T-helper 9 cell (primary cell): ENCODE results near the gene TULP4.
"Not testable (repeated sequence)": the region's sequence is repeated elsewhere in the genome, so short reads cannot be mapped to it uniquely, and the experiment has no call there.

ENCODE experiments used
- DNase-seq: peaks from one replicate; pipeline ENCODE4 v3.0.0-alpha.2; 2020
- total RNA-seq, 2 donors: gene quantifications; one replicate each; lab custom pipeline; 2026; lab: John Stamatoyannopoulos, UW

TULP4 gene
- 112 to 125 reads per million in 2 donors for total RNA-seq

DNA sequence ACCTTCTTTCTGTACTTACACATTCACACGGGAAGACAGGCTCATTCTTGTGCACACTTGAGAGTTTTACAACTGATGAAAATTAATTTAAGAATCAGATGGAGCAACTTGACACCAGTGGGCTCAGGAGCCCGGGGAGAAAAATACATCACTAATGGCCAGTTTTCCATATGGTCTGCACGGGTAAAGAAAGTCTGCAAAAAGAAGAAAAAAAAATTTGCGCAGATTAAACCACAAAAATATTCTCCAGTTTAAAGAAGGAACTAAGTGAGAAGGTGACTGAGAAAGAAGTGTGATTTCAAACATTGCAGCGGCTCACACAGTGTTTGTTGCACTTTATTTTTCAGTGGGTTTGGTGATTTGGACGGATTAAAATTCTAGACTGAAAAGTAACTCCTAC, at the start of gene TULP4:
TULP4 (plus strand) TSS at position 301 of the 400 bp plus-strand sequence. CDS start 1,552 bp downstream, outside the sequence.
- DNase-seq, result no peak

GRCh38 chr6:158262755-158263154, 49.5 kb upstream of the TULP4 start:
- no peak for DNase-seq

- no peak for DNase-seq
Measured at GRCh38 chr6:158264180-158264579, 48.1 kb upstream of the TULP4 start.

- DNase-seq, result no peak
Measured at GRCh38 chr6:158266131-158266530, 46.1 kb upstream of the TULP4 start.

DNA sequence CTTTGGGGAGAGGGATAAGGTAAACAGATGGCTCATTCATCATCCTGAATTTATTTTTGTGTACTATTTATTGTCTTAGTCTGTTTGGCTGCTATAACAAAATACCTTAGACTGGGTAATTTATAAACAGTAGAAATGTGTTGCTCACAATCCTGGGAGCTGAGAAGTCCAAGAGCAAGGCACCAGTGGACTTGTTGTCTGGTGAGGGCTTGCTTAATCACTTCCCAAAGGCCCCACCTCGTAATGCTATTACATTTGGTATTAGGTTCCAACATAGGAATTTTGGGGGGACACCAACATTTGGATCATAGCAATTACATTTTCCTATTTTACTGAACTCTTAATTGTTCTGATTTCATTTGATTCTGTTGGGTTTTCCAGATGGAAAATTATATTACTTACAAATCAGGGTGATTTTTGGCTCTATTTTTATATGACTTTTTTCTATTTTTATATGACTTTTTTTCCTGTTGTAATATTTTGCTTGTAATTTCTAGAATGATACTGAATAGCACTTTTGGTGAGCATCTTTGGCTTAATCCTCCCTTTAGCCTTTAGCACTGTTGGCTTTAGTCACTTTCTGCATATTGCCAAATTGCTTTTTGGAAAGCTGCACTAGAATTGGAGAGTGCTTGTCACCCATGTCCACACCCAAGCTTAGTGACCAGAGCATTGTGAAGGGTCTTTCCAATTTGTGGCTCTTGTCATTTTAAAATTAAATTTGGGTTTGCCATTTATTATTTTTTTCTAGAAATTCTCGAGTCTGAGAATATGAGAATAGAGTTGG, 43.7 kb upstream of the TULP4 start:
- DNase-seq, result no peak

GRCh38 chr6:158269657-158270056, 42.6 kb upstream of the TULP4 start:
- DNase-seq, result no peak

DNA sequence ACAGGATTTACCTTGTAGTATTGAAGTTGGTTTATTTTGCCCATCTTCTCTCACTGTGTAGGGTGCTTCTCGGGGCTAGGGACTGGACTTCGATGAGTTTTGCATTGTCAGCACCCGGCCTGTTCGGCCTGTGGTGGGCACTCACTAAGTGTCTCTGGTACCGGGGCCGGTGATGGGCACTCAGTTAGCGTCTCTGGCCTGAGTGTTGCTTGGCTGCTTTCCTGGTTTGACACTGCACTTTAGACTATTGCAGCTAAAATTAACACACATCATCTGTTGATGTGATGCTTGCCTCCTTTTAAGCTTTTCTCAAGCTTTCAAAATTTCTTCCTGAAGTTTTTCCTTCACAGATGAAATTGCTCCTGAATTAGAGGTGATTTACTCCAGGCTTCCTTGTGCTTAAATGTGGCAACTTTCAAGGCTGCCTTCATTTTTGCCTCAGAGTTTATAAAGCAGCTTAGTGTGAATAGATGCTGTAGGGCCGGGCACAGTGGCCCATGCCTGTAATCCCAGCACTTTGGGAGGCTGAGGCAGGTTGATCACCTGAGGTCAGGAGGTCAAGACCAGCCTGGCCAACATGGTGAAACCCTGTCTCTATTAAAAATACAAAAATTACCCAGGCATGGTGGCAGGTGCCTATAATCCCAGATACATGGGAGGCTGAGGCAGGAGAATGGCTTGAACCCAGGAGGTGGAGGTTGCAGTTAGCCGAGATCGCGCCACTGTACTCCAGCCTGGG, 41.7 kb upstream of the TULP4 start:
- no peak for DNase-seq

DNA sequence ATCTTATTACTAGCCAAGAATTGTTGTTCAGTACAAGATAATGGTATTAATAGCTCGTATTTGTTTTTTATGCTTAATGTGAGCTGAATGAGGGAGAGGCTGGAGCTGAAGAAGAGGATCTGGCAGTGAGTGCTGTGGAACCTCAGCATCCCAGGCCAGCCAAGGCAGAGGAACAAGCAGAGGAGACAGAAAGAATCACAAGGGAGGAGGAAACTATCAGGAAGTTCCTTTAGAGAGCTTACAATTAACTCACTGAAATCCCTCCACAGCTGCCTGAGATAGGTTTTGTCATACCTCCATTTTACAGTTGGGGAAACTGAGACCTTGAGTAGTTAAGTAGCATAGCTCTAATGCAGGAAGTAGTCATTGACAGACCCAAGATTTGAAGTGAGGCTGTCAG, 39.9 kb upstream of the TULP4 start:
- DNase-seq, result no peak

- DNase-seq, result no peak
Measured at GRCh38 chr6:158278004-158278403, 34.3 kb upstream of the TULP4 start.

GRCh38 chr6:158279615-158280014, 32.6 kb upstream of the TULP4 start:
- no peak for DNase-seq

DNA sequence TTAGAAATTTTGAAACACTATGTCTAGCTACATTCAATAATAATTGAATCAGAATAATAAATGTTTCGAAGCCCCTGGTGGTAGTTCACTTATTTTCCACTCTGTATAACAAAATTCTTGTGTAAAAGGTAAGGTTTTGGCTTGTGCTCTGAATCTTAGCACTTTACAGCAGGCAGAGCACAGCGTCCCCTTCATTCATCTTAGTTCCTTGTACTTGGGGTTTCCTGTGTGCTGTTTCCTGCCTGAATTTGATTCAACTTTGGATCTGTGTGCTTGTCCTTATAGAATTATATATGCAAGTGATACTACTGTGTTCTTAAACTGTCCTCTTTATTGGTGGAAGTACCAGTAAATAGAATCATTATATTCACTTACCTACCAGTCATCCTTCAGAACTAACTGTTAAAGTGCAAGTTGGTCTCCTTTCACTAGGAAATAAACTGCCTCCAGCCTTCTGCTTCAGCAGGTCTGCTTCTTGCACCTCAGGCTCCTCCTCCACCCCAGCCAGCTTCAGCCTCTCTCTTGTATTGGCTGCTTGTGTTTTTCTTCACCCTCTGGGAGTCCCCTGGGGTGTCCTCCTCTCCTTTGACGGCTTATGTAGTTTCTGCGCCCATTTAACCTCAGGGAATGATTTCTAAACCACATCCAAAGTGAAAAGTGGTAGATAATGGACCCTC, 28.8 kb upstream of the TULP4 start:
- DNase-seq, result peak; percentile 17

DNA sequence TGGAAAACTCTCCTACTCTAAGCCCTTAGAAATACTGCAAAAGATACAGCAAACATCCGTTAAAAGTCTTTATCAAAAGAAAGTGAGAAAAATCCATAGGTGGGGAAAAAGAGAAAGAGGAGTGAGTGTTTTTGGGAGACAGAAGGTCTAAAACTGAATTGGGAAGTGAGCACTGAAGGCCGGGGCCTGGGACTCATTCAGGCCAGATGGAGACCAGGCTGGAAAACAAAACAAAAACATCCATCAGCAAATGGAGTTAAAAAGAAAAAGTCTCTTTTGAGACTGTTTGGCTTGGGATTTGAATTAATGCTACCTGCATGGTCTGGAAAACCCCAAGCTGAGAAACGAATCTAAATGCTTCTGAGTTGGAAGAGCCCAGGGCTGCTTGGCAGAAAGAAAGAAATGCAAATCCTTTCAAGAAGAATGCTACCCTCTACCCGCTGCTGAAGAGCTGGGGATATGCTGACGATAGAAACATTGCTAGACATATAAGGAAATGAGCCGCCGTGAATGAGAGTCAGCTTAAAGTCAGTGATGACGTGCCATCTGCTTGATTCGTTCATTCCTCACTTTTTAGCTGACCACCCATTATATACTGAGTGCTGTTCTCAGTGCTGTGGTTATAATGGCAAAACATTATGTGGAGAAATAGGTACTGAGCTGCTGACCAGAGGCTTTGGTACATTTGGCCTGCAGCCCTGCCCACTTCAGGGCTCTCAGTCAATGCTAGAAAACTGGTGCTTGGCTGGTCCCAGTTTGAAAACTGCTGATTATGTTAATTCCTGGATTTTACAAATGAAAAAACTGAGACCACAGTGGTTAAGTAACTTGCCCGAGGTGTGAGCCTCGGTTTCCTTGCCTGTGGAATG, 28.0 kb upstream of the TULP4 start:
- DNase-seq, result peak; percentile 21

DNA sequence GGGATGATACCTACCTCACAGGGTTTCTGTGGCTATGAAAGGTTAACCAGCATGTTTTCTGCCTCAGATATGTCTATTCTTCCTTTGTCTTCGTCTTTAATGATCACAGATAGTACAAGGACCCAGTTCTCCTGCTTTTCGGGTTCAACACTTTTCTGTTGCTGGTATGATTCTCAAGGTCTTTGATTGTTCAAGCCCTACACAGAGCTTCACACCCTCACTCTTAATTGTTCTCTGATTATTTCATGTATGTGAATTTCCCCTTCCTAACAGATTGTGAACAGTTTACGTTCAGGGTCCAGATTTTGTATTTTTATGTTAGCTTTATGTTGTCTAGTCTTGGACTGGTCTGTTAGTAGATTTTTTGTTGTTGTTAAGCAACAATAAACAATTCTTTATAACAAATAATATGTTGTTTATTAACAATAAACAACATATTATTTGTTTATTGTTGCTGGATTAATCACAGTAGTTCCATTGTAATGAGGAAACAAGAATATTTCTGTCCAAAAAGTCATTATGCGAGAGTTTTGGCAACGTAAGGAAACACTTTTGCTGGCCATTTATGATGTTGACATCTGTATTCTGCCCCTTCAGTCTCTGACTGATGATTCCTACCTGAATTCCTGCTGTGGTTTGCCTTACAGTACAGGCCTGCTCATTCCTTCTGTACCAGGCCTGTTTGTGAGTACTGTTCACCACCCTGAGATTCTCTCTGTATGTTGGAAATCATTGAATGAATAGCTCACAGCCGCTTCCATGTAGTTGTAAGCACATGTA, 27.2 kb upstream of the TULP4 start:
- DNase-seq, result no peak

- DNase-seq, result no peak
Measured at GRCh38 chr6:158285656-158286021, 26.6 kb upstream of the TULP4 start.

DNA sequence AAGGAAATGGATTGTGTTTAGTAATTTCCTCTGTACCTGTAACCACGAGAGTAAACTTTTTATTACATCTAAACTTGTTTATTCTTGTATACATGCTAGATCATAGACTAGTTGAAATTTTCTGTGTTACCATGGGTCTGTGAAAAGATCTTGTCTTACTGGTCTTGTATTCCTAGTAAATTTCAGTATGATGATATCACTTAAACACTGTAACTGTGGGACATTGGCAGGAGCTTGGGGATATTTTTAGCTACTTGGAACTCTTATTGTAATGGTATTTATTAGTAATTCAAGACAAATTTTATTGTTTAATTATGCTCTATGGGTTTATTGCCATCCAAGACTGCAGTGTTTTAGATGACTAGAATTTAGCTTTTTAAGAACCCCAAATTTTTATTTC, 25.9 kb upstream of the TULP4 start:
- DNase-seq, result no peak

DNA sequence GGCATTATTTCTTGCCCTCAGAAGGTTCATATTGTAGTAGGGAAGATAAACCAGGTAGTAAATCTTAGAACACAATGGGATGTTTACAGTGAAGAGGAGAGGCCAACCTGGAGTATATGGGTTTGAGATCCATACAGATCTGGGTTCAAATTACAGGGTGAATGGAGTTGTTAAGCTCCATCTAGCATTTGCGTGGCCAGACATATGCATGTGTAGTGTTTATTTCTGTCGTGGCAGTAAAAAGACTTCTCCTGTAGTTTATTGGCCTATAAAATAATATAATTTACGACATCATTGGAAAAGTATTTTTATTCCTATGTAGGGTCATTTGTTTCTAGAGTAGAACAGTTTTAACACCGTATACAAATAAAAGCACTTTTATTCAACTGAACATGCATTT, 25.2 kb upstream of the TULP4 start:
- no peak for DNase-seq

DNA sequence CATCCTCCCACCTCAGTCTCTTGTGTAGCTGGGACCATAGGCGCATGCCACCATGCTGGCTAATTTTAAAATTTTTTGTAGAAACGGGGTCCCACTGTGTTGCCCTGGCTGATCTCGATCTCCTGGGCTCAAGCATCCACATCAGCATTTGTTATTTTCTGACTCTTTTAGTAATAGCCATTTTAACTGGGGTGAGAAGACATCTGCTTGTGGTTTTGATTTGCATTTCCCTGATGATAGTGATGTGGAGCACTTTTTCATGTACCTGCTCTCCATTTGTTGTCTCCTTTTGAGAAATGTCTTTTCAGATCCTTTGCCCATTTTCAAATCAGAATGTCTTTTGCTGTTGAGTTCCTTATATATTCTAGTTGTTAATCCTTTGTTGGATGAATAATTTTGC, 22.2 kb upstream of the TULP4 start:
- no peak for DNase-seq

DNA sequence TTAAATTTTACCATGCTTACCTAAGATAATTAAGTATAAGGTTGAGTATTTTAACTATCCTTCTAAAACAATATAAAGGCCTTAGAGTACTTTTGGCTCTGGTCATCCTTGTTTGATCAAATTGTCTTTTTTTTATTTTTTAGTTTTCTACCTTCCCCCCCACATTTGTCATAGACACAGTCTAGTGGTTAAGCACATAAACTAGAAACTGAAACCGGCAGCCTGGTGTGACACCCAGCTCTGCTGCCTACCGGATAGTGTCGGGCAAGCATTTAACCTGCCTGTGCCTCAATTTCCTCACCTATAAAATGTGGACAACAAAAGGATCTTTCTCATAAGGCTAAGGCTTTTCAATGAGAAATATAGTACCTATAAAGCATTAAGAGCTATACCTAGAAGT, 21.6 kb upstream of the TULP4 start:
- DNase-seq, result peak; percentile 17

DNA sequence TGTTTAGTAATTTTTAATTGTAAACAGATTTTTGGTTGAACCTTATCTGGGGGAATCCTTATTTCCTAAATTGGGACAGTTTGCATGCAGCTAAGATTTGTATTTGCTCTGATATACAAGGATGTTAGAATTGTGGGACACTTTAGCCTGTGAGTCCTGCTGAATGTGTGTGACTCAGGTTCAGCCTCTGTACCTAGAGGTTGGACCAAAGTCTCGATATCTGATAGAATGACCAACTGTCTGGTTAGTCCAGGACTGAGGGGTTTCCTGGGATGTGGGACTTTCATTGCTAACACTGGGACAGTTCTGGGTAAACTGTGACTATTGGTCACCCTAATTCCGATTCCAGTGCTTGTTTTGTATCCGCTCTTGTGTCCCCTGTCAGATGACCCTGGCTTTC, 20.2 kb upstream of the TULP4 start:
- DNase-seq, result no peak

DNA sequence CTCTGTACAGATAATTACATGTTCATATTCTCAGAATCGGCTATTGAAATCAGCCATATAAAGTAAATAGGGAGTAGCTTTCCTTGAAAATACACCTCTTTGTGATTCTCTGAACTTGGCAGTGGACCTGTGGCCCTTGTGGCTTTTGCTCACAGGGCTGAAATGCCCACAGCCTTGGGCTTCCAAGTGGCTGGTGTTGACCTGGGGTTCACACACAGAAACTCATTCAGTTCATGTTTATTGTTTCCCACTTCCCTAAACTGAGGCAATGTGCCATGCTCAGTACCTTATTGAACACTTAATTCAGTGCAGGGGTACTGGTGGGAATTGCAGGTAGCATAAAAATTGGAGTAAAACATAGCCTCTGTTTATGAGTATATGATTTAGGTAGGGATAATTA, 19.1 kb upstream of the TULP4 start:
- DNase-seq, result no peak

GRCh38 chr6:158295976-158296853, 16.1 kb upstream of the TULP4 start:
- DNase-seq, result not testable (repeated sequence)
